Kidney tubule cell (primary cell): Measurements from ENCODE around the gene CTDSP2.
"Not testable (repeated sequence)": the region's sequence is repeated elsewhere in the genome, so short reads cannot be mapped to it uniquely, and the experiment has no call there.

Experiments
- DNase-seq: peaks from one replicate; pipeline ENCODE4 v3.0.0-alpha.2; 2018; ENCODE audit warnings: low spot score

The CTDSP2 gene

GRCh38 chr12:57846577-57847319, at the start of gene CTDSP2:
Gene CTDSP2 (minus strand): TSS chr12:57846729. CDS start chr12:57846435, 294 bp downstream.
- peak; percentile 98 for DNase-seq

DNA sequence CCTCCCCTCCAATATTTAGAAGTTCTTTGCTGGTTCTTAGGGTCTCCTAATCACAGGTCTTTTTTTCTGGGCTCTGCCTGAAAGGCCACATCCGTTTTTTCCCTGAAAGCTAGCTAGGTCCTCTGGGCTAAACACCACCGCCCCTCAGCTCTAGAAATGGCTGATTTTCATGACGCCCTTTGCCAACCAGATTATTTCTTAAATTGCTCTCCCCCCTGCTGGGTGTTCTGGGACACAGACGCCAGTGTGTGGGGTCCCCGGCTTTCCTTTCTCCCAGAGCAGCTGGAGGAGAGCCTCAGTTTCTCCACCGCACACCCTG, 49.5 kb upstream of the CTDSP2 start:
- DNase-seq, result no peak

- DNase-seq, result no peak
Observed at GRCh38 chr12:57895389-57896114, 49.0 kb upstream of the CTDSP2 start.

- DNase-seq, result no peak
Observed at GRCh38 chr12:57894399-57895292, 48.1 kb upstream of the CTDSP2 start.

- peak; percentile 56 for DNase-seq
Observed at GRCh38 chr12:57893431-57894353, 47.2 kb upstream of the CTDSP2 start.

GRCh38 chr12:57892232-57892972, 45.9 kb upstream of the CTDSP2 start:
- no peak for DNase-seq

GRCh38 chr12:57891542-57892228, 45.2 kb upstream of the CTDSP2 start:
- DNase-seq, result no peak

DNA sequence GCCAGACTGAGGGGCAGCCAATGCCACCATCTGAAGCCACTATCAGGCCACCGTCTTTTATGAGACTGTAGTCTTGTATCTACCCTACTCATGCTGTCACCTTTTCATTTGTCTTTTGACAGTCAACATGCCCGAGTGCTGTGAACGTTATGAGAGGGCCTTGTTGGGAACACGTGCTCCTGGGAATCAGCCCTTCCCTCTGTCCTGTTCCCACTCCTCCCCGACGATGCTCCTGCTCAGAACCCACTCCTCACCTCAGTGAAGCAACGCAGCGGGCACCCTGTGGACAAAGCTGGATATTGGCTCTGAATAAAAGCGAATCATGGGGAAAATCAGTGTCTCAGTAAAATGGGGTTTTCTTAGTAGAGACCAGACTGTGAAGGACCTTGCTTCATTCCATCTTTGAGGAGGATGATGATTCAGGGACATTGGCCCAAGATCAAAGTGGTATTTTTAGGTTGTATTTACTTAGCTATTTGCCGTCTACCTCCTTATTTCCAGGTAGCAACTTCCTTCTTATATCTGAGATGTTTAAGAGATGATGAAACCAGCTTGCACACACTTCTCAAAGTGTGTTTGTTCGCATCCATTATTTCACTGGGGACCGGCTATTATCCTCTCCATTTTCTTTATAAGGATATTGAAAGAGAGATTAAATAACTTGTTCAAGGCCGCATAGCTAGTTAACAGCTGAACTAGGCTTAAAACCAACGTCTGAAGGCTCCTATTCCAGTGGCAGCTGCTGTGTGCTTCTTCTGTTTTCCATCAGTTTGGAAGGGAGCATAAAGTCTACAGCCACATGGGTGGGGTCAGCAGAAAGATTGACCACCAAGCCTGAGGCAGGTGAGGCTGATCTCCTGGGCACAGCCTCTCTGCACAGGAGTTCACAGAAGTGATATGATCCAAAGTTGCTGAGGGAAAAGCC, 43.9 kb upstream of the CTDSP2 start:
- peak; percentile 73 for DNase-seq

DNA sequence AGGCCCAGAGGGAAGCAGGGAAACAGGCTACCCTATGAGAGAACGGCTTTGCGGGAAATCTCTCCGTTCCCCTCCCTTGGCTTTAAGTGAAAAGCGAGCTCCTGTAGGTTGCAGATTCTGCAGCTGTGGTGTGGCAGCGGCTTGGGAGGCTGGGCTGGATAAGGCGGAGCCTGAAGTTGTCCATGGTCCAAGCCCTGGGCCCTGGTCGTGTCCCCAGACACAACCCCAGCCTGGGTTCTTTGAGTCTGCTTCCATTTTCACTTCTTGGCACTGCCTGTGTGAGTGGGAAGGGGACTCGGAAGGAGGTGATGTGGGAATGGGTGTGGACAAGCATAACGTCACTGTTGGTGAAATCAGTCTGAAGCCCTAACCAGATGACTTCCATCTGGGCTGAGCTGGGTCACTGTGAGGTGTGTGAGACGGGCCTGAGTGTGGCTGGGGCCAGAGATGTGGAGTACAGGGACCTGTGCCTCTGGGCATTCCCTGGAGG, 43.0 kb upstream of the CTDSP2 start:
- no peak for DNase-seq

- peak; percentile 70 for DNase-seq
Observed at GRCh38 chr12:57888409-57889157, 42.1 kb upstream of the CTDSP2 start.

GRCh38 chr12:57887631-57888408, 41.3 kb upstream of the CTDSP2 start:
- DNase-seq, result no peak

- not testable (repeated sequence) for DNase-seq
Observed at GRCh38 chr12:57886964-57887363, 40.4 kb upstream of the CTDSP2 start.

- DNase-seq, result no peak
Observed at GRCh38 chr12:57886542-57886941, 40.0 kb upstream of the CTDSP2 start.

GRCh38 chr12:57885207-57885606, 38.7 kb upstream of the CTDSP2 start:
- no peak for DNase-seq

DNA sequence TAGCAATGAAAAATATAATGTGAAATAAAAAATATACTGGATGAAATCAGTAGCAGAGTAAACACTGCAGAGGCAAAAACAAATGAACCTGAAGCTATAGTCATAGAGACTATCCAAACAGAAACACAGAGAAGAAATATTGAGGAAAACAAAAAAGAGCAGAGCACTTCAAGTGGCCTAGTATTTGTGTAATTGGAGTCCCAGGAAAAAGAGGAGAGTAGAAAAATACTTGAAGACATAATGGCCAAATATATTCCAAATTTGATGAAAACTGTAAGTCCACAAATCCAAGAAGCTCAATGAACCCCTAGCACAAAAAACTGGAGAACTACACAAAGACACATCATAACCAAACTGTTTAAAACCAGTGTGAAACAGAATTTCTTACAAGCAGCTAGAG, 37.2 kb upstream of the CTDSP2 start:
- no peak for DNase-seq

GRCh38 chr12:57883057-57883456, 36.5 kb upstream of the CTDSP2 start:
- no peak for DNase-seq

DNA sequence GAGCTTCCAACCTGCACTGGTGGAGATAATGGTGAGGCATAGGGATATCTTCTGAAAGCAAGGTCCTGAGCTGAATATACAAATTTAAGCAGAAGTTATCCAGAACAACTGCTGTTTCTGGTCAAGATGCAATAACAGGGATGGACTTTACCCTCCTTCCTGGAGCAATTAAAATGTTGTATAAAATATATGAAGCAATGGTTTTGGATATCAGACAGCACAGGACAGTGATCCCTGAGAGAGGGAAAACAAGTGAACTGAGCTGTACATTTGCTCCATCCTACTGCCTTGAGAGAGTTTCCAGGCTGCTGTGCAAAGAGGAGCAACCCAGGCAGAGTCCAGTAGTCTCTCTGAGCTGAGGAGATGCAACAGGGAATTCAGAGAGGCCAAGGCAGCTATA, 36.0 kb upstream of the CTDSP2 start:
- DNase-seq, result no peak
